ENCODE measurements around the gene SHC3.

Gene SHC3

GRCh38 chr9:89106224-89106851 lies 72.3 kb downstream of the SHC3 start:
- Histone ChIP-seq H3K4me1 (ENCODE audit: insufficient read depth, low read length) (peaks cover 8% of the 10 kb centered on the region), H3K9me3 (ENCODE audit: low read length) (peaks cover 2% of the 10 kb centered on the region), H3K27me3 (ENCODE audit: insufficient read depth, low read length) (no peaks in the 10 kb centered on the region), H2AFZ (ENCODE audit: low read depth, low read length) (no peak overlapping the region), H3K4me3 (ENCODE audit: low read length) (no peak overlapping the region), H3K36me3 (ENCODE audit: insufficient read depth, low read length) (peaks cover 5% of the 10 kb centered on the region)

- Histone ChIP-seq H3K36me3 (ENCODE audit: insufficient read depth, low read length) (peaks cover 5% of the 10 kb centered on the region), H2AFZ (ENCODE audit: low read depth, low read length) (no peak overlapping the region), H3K4me3 (ENCODE audit: low read length) (no peak overlapping the region), H3K4me1 (ENCODE audit: insufficient read depth, low read length) (peaks cover 8% of the 10 kb centered on the region), H3K9me3 (ENCODE audit: low read length) (peaks cover 2% of the 10 kb centered on the region), H3K27me3 (ENCODE audit: insufficient read depth, low read length) (no peaks in the 10 kb centered on the region)
Observed at GRCh38 chr9:89104821-89105220, 73.8 kb downstream of the SHC3 start.

DNA sequence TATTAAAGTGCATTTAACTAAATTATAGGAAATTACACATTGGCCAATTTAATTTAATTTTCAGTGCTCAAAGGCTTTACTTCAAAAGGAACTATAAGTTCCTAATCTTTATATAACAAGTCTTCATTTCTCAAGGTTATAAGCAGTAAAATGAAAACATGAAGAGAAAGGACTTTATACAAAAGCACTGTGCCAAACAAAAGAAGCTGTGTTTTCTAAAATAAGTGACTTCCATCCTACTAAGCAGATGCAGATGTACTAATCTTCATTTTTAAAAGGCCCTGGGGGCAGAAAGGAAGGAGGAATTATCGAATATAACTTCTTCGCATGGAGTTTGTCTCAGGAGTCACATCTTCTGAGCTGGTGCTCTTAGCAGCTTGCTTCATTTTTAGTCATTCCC lies 81.4 kb downstream of the SHC3 start:
- no peaks in the 10 kb centered on the region for H3K27me3 ChIP-seq (ENCODE audit: insufficient read depth, low read length)
- H3K36me3 ChIP-seq (ENCODE audit: insufficient read depth, low read length), result no peaks in the 10 kb centered on the region
- no peak overlapping the region for H3K4me3 ChIP-seq (ENCODE audit: low read length)
- H2AFZ ChIP-seq (ENCODE audit: low read depth, low read length), result no peak overlapping the region
- H3K4me1 ChIP-seq (ENCODE audit: insufficient read depth, low read length), result peaks cover 4% of the 10 kb centered on the region
- H3K9me3 ChIP-seq (ENCODE audit: low read length), result peaks cover 2% of the 10 kb centered on the region

GRCh38 chr9:89096807-89097206 lies 81.8 kb downstream of the SHC3 start:
- Histone ChIP-seq H3K4me3 (ENCODE audit: low read length) (no peak overlapping the region), H3K9me3 (ENCODE audit: low read length) (peaks cover 2% of the 10 kb centered on the region), H2AFZ (ENCODE audit: low read depth, low read length) (no peak overlapping the region), H3K36me3 (ENCODE audit: insufficient read depth, low read length) (no peaks in the 10 kb centered on the region), H3K27me3 (ENCODE audit: insufficient read depth, low read length) (no peaks in the 10 kb centered on the region), H3K4me1 (ENCODE audit: insufficient read depth, low read length) (no peaks in the 10 kb centered on the region)

GRCh38 chr9:89095761-89096528 lies 82.7 kb downstream of the SHC3 start:
- no peaks in the 10 kb centered on the region for H3K36me3 ChIP-seq (ENCODE audit: insufficient read depth, low read length)
- H3K9me3 ChIP-seq (ENCODE audit: low read length), result peaks cover 2% of the 10 kb centered on the region
- H3K4me3 ChIP-seq (ENCODE audit: low read length), result no peak overlapping the region
- H3K4me1 ChIP-seq (ENCODE audit: insufficient read depth, low read length), result no peaks in the 10 kb centered on the region
- H2AFZ ChIP-seq (ENCODE audit: low read depth, low read length), result no peak overlapping the region
- no peaks in the 10 kb centered on the region for H3K27me3 ChIP-seq (ENCODE audit: insufficient read depth, low read length)

GRCh38 chr9:89093201-89093975 lies 85.2 kb downstream of the SHC3 start:
- no peaks in the 10 kb centered on the region for H3K9me3 ChIP-seq (ENCODE audit: low read length)
- H3K4me3 ChIP-seq (ENCODE audit: low read length), result no peak overlapping the region
- H3K36me3 ChIP-seq (ENCODE audit: insufficient read depth, low read length), result peaks cover 3% of the 10 kb centered on the region
- no peaks in the 10 kb centered on the region for H3K27me3 ChIP-seq (ENCODE audit: insufficient read depth, low read length)
- H2AFZ ChIP-seq (ENCODE audit: low read depth, low read length), result no peak overlapping the region
- H3K4me1 ChIP-seq (ENCODE audit: insufficient read depth, low read length), result no peaks in the 10 kb centered on the region

DNA sequence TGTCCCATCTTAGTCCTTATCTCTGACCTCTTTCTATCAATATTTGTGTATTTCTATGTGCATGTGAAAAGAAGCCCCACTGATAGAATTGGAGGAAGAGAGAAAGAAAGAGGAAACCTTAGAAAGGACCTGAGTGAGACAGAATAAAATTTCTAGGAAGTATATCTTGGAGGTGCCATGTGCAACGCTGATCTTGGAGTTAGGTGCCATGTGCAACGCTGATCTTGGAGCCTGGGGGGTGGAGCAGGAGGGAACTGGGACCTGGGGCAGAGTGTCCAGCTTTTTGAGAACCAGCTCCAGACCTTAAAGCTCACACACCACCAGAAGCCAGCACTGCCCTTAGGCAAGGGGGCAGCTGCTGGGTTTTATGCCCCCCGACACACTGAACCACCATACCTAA lies 89.4 kb downstream of the SHC3 start:
- H2AFZ ChIP-seq (ENCODE audit: low read depth, low read length), result no peak overlapping the region
- no peaks in the 10 kb centered on the region for H3K4me1 ChIP-seq (ENCODE audit: insufficient read depth, low read length)
- H3K9me3 ChIP-seq (ENCODE audit: low read length), result peaks cover 2% of the 10 kb centered on the region
- no peak overlapping the region for H3K4me3 ChIP-seq (ENCODE audit: low read length)
- peaks cover 4% of the 10 kb centered on the region for H3K36me3 ChIP-seq (ENCODE audit: insufficient read depth, low read length)
- no peaks in the 10 kb centered on the region for H3K27me3 ChIP-seq (ENCODE audit: insufficient read depth, low read length)

- H3K27me3 ChIP-seq (ENCODE audit: insufficient read depth, low read length), result no peaks in the 10 kb centered on the region
- H3K9me3 ChIP-seq (ENCODE audit: low read length), result peaks cover 2% of the 10 kb centered on the region
- H3K36me3 ChIP-seq (ENCODE audit: insufficient read depth, low read length), result peaks cover 3% of the 10 kb centered on the region
- no peak overlapping the region for H3K4me3 ChIP-seq (ENCODE audit: low read length)
- H3K4me1 ChIP-seq (ENCODE audit: insufficient read depth, low read length), result no peaks in the 10 kb centered on the region
- no peak overlapping the region for H2AFZ ChIP-seq (ENCODE audit: low read depth, low read length)
Observed at GRCh38 chr9:89083626-89084025, 95.0 kb downstream of the SHC3 start.

DNA sequence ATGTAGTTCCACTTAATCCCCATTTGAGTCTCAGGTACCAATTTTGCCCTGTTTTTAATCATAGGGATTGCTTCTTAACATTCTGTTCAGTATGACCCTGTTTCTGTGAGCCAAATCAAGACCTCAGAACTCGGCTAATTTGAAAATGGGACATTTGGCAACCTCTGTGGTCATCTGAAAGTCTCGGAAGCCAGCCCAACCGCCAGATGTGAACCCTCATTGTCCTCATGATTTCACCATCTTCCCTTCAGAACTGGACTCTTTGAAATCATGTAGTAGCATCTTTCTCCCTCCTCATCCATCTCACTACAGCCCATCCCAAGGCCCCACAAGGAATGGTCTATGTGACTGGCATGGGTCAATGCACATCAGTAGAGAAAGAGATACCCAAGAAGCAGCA lies 98.4 kb downstream of the SHC3 start:
- H3K4me3 ChIP-seq (ENCODE audit: low read length), result no peak overlapping the region
- no peaks in the 10 kb centered on the region for H3K27me3 ChIP-seq (ENCODE audit: insufficient read depth, low read length)
- no peak overlapping the region for H2AFZ ChIP-seq (ENCODE audit: low read depth, low read length)
- H3K36me3 ChIP-seq (ENCODE audit: insufficient read depth, low read length), result peaks cover 4% of the 10 kb centered on the region
- no peaks in the 10 kb centered on the region for H3K4me1 ChIP-seq (ENCODE audit: insufficient read depth, low read length)
- no peaks in the 10 kb centered on the region for H3K9me3 ChIP-seq (ENCODE audit: low read length)

DNA sequence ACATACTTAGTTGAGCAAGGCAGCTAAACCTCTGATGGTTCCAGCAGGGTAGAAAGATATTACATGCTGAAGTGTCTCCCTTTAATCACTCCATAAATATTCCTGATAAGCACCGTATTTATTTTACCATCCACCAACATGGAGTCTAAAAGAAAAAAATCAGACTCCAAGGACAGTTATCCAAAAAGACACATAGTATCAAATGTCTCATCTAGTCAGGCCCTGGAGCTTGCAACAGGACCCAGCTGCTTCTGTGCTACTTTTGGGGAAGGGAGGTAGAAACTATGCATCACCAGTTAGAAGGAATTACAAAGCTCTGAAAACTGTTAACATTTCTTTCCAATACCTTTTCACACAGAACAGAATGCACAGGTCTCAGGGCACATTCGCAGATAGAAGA lies 99.2 kb downstream of the SHC3 start:
- H2AFZ ChIP-seq (ENCODE audit: low read depth, low read length), result no peak overlapping the region
- H3K4me3 ChIP-seq (ENCODE audit: low read length), result no peak overlapping the region
- H3K4me1 ChIP-seq (ENCODE audit: insufficient read depth, low read length), result no peaks in the 10 kb centered on the region
- peaks cover 6% of the 10 kb centered on the region for H3K36me3 ChIP-seq (ENCODE audit: insufficient read depth, low read length)
- no peaks in the 10 kb centered on the region for H3K27me3 ChIP-seq (ENCODE audit: insufficient read depth, low read length)
- no peaks in the 10 kb centered on the region for H3K9me3 ChIP-seq (ENCODE audit: low read length)

- Histone ChIP-seq H3K27me3 (ENCODE audit: insufficient read depth, low read length) (no peaks in the 10 kb centered on the region), H3K4me1 (ENCODE audit: insufficient read depth, low read length) (no peaks in the 10 kb centered on the region), H3K9me3 (ENCODE audit: low read length) (no peaks in the 10 kb centered on the region), H3K4me3 (ENCODE audit: low read length) (no peak overlapping the region), H3K36me3 (ENCODE audit: insufficient read depth, low read length) (peaks cover 6% of the 10 kb centered on the region), H2AFZ (ENCODE audit: low read depth, low read length) (no peak overlapping the region)
Observed at GRCh38 chr9:89078860-89079259, 99.8 kb downstream of the SHC3 start.

- Histone ChIP-seq H2AFZ (ENCODE audit: low read depth, low read length) (no peak overlapping the region), H3K4me1 (ENCODE audit: insufficient read depth, low read length) (no peaks in the 10 kb centered on the region), H3K4me3 (ENCODE audit: low read length) (no peak overlapping the region), H3K36me3 (ENCODE audit: insufficient read depth, low read length) (peaks cover 7% of the 10 kb centered on the region), H3K27me3 (ENCODE audit: insufficient read depth, low read length) (no peaks in the 10 kb centered on the region), H3K9me3 (ENCODE audit: low read length) (no peaks in the 10 kb centered on the region)
Observed at GRCh38 chr9:89078421-89078820, 100.2 kb downstream of the SHC3 start.

DNA sequence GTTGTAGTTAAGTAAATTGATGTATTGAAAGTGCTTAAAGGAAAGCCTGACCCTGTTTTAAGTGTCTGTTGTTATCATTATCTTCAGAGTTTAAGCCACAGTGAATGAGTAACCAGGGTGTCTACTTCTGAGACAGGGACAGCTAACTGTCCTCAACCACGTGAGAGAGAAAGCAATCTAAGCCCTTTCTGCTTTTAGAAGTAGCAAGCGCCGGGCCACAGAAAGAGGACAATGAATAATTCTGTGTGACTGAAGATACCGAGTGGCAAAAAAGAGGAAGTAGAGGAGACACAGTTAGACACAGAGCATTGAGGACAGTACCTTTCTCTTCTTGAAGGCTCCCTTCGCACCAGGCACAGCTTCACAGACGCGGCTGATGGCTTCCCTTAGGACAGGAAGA lies 101.1 kb downstream of the SHC3 start:
- H3K4me3 ChIP-seq (ENCODE audit: low read length), result no peak overlapping the region
- H2AFZ ChIP-seq (ENCODE audit: low read depth, low read length), result no peak overlapping the region
- no peaks in the 10 kb centered on the region for H3K4me1 ChIP-seq (ENCODE audit: insufficient read depth, low read length)
- no peaks in the 10 kb centered on the region for H3K9me3 ChIP-seq (ENCODE audit: low read length)
- H3K27me3 ChIP-seq (ENCODE audit: insufficient read depth, low read length), result no peaks in the 10 kb centered on the region
- peaks cover 9% of the 10 kb centered on the region for H3K36me3 ChIP-seq (ENCODE audit: insufficient read depth, low read length)

Measured in neuron (in vitro differentiated cells).